ENCODE results near the gene FAM3B.
A peak's percentile ranks its signal among the peaks of the same experiment; 100 is the strongest.
"Not testable (repeated sequence)": the region's sequence is repeated elsewhere in the genome, so short reads cannot be mapped to it uniquely, and the experiment has no call there.

The FAM3B gene

GRCh38 chr21:41316200-41317062 lies at the start of gene FAM3B:
Gene FAM3B, plus strand, starts transcription at chr21:41316801. Its CDS starts 79 bp downstream, at chr21:41316880.
- DNase-seq (ENCODE audit: low read depth) = no peak

DNA sequence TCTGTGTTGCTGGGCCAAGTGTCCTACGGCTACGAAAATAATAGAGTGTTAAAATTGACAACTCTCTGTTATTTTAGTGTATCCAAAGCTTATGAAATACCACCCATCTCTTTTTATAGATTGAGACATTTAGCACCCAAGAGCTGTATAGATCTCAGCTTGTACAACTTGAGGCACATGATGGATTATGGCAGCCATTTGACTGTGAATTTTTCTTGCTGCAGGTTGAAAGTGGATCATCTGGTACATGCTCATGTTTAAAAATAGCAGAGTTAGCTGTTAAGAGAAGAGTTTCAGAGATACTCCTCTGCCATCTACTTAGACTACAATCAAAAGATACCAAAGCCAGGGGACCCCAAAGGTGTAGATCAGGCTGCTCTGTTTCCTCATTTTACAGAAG lies 49.3 kb upstream of the FAM3B start:
- DNase-seq (ENCODE audit: low read depth) = no peak

- no peak for DNase-seq (ENCODE audit: low read depth)
Measured at GRCh38 chr21:41269535-41269934, 47.1 kb upstream of the FAM3B start.

GRCh38 chr21:41277196-41277595 lies 39.4 kb upstream of the FAM3B start:
- DNase-seq (ENCODE audit: low read depth) = no peak

DNA sequence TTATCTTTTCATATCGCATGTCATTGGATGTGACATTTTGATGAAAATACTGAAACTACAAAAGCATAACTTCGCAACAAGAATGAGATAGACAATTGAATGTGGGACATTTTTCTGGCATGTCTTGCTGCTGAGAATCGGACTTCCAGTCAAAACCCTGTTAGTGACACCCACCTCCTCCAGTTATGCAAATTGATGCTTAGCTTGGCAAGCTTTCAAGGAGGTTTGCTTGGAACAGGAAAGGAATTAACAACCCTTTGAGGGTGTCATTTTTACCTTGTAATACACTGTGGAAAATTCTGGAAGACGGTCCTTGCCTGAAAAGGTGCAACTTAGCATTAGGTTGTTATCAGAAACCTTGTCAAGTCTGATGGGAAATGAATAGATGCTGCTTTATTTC lies 38.8 kb upstream of the FAM3B start:
- no peak for DNase-seq (ENCODE audit: low read depth)

GRCh38 chr21:41280115-41280919 lies 36.3 kb upstream of the FAM3B start:
- no peak for DNase-seq (ENCODE audit: low read depth)

GRCh38 chr21:41282412-41282811 lies 34.2 kb upstream of the FAM3B start:
- no peak for DNase-seq (ENCODE audit: low read depth)

DNA sequence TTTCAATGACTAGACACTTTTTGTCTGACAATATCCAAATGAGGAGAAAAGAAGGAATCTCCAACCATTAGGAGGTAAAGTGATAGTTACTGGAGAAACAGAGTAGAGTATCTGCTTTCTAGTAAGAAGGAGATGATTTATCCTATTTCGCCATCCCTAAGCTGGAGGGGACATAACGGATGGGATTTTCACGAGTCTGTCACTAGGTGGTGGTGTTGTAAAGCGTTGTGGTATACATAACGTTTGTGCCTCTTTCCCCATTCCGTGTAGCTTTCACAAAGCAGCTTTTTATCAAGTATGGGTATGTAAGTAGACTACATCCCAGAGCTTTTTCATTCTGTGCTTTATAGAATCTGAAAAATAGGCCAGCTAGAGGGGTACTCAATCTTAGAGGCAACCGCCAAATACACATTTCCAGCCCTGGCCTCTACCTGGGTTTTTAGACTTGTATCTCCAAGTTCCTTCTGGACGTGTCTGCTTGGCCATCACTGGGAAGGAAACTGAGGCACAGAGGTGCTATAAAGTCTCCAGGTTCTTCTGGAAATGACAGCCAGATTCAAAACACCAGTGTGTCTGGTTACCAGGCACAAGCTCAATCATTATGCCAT lies 33.3 kb upstream of the FAM3B start:
- DNase-seq (ENCODE audit: low read depth) = peak; percentile 62

DNA sequence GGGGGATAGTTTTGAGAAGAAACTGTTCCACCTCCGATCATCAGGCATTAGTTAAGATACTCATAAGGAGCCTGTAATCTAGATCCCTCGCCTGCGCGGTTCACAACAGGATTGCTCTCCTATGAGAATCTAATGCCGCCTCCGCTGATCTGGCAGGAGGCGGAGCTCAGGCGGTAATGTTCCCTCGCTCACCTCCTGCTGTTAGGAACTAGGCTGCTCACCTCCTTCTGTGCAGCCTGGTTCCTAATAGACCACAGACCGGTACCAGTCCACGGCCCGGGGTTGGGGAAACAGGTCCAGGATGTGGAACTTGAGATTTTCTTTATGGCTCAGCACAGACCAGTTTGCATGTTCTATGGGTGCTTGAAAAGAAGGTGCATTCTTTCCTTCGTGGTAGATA lies 27.2 kb upstream of the FAM3B start:
- DNase-seq (ENCODE audit: low read depth) = no peak

GRCh38 chr21:41290106-41290799 lies 26.3 kb upstream of the FAM3B start:
- DNase-seq (ENCODE audit: low read depth) = no peak

DNA sequence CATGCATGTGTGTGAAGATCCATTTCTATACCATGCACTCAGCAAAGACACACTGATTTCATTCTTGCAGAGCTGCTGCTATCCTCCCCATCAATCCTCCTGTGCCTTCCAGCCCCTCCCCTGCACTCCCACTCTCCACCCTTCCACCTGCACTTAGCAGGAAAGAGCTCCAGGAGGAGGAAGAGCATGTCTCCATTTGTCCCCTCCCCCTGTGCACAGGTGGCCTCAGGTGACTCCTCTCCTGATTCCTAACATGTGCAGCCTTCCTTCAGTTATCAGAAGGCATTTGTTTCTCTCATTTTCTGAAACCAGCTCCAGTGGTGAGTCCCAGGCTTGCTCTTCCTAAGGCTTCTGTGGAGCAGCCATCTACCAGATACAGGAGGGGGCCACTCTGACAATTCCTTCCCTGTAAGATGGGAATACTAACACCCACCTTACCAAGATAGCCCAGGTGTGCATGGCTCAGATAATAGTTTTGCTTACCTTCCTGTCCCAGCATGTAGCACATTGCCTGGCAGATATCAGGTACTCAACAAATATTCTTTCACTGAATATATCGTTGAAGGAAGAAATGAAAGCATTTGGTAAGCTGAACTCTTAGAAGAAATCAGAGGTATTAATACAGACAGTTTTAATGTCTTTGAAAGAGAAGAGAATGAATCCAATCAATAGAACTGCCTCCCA lies 21.9 kb upstream of the FAM3B start:
- no peak for DNase-seq (ENCODE audit: low read depth)

DNA sequence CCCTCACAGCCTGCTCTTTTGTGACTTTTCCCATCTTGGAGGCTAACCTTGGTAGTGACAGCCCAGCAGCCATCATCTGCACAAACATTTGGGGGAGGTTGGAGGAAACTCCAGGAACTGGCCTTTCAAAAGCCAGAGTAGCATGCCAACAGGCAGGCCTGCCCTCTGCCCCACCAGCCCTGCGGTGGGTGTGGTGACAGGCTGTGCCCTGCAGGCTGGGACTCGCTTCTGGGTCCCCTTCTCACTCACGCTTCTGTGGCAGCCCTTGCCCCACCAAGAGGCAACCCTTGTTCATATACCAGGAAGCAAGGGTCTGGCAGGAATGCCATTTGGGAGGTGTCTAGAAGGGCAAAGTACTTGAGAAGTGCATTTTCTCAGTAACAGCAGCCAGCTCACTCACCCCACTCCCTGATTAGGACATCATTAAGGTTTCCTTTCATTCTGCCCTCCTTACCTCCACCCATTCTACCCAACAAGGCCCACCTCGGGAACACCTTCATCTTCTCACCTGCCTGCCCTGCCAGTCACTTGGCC lies 20.8 kb upstream of the FAM3B start:
- no peak for DNase-seq (ENCODE audit: low read depth)

DNA sequence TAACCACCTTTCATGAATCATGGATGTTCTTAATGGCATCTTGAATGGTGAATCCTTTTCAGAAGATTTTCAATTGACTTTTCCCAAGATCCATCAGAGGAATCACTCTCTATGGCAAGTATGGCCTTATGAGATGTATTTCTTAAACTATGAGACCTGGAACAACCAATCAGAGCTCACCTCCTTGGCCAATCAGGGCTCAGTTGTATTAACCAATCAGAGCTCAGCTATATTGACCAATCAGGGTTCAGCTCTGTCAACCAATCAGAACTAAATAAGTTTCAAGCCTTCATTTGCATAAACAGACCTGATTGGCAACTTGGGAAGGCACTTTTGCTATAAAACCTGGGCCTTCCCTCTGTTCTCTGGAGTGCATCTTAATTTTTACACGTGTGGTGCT lies 13.6 kb upstream of the FAM3B start:
- DNase-seq (ENCODE audit: low read depth) = no peak

GRCh38 chr21:41304068-41304720 lies 12.4 kb upstream of the FAM3B start:
- no peak for DNase-seq (ENCODE audit: low read depth)

GRCh38 chr21:41307219-41307618 lies 9.4 kb upstream of the FAM3B start:
- DNase-seq (ENCODE audit: low read depth) = no peak

GRCh38 chr21:41313285-41314164 lies 3.1 kb upstream of the FAM3B start:
- DNase-seq (ENCODE audit: low read depth) = not testable (repeated sequence)

DNA sequence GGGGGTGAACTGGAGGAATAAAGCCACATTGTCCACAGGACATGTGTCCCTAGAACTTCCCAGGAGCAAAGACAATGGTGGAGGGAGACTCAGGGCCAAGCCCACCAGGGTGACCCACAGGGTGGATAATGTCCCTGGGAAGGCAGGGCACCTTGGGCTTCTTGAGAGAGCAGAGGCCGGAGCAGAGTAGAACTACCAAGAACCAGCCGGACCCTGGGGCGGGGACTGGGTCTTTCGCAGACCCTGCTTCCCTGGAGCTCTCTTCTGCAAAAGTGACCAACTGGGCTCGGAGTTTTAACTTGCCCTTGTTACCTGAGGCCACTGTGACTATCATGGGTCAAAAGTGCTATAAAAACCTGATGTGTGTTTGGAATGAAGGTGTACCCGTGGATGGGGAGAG lies 875 bp upstream of the FAM3B start:
- no peak for DNase-seq (ENCODE audit: low read depth)

GRCh38 chr21:41317063-41317392 lies 427 bp downstream of the FAM3B start:
- no peak for DNase-seq (ENCODE audit: low read depth)

- no peak for DNase-seq (ENCODE audit: low read depth)
Measured at GRCh38 chr21:41317458-41317857, 857 bp downstream of the FAM3B start.

GRCh38 chr21:41318218-41318617 lies 1.6 kb downstream of the FAM3B start:
- no peak for DNase-seq (ENCODE audit: low read depth)

Data from HS-5 (cell line).